Measurements from ENCODE around the gene PCBP3. TPM values are rescaled to one million over a fixed set of nuclear protein-coding genes. Genes with fewer than 3 reads are reported as not detected.
"Not testable (repeated sequence)": the region's sequence is repeated elsewhere in the genome, so short reads cannot be mapped to it uniquely, and the experiment has no call there.

Gene PCBP3
- total RNA-seq, 1 donor from 2014 or later = 2.5 TPM

DNA sequence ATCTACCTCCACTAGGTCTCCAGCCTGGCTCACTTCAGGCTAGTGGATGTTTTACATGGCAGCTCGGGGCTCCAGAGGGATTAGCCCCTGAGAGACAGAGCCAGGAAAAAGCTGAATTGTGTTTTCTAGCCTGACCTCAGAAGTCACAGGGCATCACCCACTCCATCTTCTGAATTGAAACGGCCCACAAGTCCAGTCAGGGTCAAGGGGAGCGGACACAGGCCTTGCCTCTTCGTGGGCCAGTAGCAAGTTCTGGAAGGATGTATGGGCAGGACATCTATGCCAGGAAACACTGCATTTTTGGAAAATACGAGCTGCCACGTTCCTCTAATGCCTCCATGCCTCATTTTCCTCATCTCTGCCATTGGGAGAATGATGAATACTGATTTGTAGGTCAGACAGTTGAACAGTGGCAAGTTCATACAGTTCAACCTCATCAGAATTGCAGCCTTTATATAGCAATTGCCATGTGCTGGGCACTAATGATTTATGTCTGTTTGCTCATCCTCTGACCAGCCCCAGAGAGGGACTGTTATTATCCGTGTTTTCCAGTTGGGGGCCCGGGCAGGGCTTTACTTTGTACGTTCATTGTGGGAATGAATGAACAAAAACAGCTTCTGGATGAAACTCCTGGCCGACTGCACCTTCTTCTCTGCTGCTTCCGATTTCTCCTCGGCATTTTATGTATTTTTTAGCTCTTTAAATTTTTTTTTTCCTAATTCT lies 23.2 kb upstream of the PCBP3 start:
- Mint-ChIP-seq H3K36me3 (ENCODE audit: low read depth, unreplicated experiment) (peaks cover 4% of the 10 kb centered on the region), H3K4me1 (ENCODE audit: unreplicated experiment) (no peaks in the 10 kb centered on the region), H3K4me3 (ENCODE audit: unreplicated experiment) (no peak overlapping the region), H3K9me3 (ENCODE audit: unreplicated experiment) (no peaks in the 10 kb centered on the region), H3K27me3 (ENCODE audit: unreplicated experiment) (no peaks in the 10 kb centered on the region), H3K27ac (ENCODE audit: unreplicated experiment) (no peak overlapping the region)
- TF ChIP-seq, protein P1, sequence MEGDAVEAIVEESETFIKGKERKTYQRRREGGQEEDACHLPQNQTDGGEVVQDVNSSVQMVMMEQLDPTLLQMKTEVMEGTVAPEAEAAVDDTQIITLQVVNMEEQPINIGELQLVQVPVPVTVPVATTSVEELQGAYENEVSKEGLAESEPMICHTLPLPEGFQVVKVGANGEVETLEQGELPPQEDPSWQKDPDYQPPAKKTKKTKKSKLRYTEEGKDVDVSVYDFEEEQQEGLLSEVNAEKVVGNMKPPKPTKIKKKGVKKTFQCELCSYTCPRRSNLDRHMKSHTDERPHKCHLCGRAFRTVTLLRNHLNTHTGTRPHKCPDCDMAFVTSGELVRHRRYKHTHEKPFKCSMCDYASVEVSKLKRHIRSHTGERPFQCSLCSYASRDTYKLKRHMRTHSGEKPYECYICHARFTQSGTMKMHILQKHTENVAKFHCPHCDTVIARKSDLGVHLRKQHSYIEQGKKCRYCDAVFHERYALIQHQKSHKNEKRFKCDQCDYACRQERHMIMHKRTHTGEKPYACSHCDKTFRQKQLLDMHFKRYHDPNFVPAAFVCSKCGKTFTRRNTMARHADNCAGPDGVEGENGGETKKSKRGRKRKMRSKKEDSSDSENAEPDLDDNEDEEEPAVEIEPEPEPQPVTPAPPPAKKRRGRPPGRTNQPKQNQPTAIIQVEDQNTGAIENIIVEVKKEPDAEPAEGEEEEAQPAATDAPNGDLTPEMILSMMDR (IDR thresholded peaks at IDR 0.05; ENCODE audit: unreplicated experiment) = no peak
- DNase-seq (ENCODE audit: low spot score) = no peak

DNA sequence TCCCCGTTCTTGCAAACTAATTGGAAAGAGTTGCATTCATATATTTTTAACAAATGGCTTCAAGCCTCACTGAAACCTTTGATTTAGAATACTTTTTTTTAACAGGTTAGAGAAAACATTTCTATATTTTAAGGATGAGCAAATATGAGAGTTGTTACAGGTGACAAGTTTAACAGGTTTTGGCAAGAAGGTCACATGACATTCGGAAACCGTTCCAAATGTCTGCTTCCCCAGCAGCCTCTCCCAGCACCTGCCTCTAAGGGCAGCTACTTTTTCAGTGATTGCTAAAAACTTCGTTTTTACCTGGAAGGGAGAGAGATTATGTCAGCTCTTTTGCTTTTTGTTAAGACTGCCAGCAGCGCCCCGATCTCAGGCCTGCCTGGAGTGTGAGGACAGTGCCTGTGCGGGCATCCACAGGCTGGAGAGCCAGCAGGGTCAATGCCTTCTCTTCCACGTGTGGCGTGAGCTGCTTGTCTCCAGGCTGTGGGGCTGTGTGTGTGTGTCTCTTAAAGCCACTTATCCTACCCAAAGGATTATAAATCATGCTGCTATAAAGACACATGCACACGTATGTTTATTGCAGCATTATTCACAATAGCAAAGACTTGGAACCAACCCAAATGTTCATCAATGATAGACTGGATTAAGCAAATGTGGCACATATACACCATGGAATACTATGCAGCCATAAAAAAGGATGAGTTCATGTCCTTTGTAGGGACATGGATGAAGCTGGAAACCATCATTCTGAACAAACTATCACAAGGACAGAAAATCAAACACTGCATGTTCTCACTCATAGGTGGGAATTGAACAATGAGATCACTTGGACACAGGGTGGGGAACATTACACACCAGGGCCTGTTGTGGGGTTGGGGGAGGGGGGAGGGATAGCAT lies 21.8 kb upstream of the PCBP3 start:
- not testable (repeated sequence) for H3K27ac Mint-ChIP-seq (ENCODE audit: unreplicated experiment); H3K9me3 Mint-ChIP-seq (ENCODE audit: unreplicated experiment); H3K4me1 Mint-ChIP-seq (ENCODE audit: unreplicated experiment); H3K4me3 Mint-ChIP-seq (ENCODE audit: unreplicated experiment); H3K27me3 Mint-ChIP-seq (ENCODE audit: unreplicated experiment); DNase-seq (ENCODE audit: low spot score); H3K36me3 Mint-ChIP-seq (ENCODE audit: low read depth, unreplicated experiment)

DNA sequence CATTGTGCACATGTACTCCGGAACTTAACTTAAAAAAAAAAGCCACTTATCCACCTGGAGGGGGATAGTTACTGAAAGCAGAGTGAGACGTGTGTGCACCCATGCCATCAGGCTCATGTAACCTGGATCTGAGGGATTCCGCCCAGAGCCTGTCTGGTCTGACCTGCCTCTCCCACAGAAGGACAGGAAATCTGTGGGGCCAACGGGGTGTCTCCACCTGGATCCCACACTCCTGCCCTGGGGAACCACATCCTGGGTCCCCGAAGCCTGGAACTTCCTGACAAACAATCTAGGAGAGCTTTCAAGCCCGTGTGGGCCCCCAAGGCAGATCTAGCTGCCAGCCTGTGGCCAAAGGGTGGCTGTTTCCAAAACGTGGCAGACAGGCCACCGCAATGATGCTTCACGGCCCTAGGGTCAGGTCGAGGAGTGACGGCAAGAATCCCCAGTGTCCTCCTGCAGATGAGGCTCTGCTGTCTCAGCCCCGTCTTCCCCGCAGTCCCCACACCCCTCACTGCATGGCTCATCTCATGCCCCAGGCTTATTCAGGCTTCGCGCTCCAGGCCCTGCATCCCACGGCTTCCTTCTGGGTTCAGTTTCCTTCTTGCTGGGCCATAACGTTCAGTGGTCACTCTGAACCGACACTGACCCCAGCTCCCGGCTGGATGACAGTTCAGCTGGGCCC lies 21.0 kb upstream of the PCBP3 start:
- H3K4me1 Mint-ChIP-seq (ENCODE audit: unreplicated experiment) = no peaks in the 10 kb centered on the region
- H3K36me3 Mint-ChIP-seq (ENCODE audit: low read depth, unreplicated experiment) = peaks cover 4% of the 10 kb centered on the region
- no peak overlapping the region for H3K4me3 Mint-ChIP-seq (ENCODE audit: unreplicated experiment)
- no peaks in the 10 kb centered on the region for H3K9me3 Mint-ChIP-seq (ENCODE audit: unreplicated experiment)
- no peak for DNase-seq (ENCODE audit: low spot score)
- H3K27ac Mint-ChIP-seq (ENCODE audit: unreplicated experiment) = no peak overlapping the region
- TF ChIP-seq, protein P1 (IDR thresholded peaks at IDR 0.05; ENCODE audit: unreplicated experiment) = no peak
- H3K27me3 Mint-ChIP-seq (ENCODE audit: unreplicated experiment) = no peaks in the 10 kb centered on the region

DNA sequence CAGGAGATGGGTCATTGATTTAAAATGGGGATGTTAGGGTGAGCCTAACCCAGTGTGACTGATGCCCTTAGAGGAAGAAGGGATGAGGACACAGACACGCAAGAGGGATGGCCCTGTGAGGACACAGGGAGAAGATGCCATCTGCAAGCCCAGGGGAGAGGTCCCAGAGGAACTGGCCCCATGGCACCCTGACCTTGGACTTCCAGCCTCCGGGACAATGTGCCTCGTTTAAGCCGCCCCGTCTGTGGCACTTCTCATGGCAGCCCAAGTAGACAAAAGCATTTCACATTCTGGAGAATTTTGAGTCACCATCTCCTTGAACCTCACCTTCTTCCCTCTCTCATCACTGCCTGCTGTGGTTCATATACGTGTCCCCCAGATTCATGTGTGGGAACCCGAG lies 20.1 kb upstream of the PCBP3 start:
- Mint-ChIP-seq H3K27me3 (ENCODE audit: unreplicated experiment) (no peaks in the 10 kb centered on the region), H3K4me1 (ENCODE audit: unreplicated experiment) (no peaks in the 10 kb centered on the region), H3K9me3 (ENCODE audit: unreplicated experiment) (no peaks in the 10 kb centered on the region), H3K4me3 (ENCODE audit: unreplicated experiment) (no peak overlapping the region), H3K27ac (ENCODE audit: unreplicated experiment) (no peak overlapping the region), H3K36me3 (ENCODE audit: low read depth, unreplicated experiment) (peaks cover 4% of the 10 kb centered on the region)
- TF ChIP-seq, protein P1 (IDR thresholded peaks at IDR 0.05; ENCODE audit: unreplicated experiment) = no peak
- no peak for DNase-seq (ENCODE audit: low spot score)

DNA sequence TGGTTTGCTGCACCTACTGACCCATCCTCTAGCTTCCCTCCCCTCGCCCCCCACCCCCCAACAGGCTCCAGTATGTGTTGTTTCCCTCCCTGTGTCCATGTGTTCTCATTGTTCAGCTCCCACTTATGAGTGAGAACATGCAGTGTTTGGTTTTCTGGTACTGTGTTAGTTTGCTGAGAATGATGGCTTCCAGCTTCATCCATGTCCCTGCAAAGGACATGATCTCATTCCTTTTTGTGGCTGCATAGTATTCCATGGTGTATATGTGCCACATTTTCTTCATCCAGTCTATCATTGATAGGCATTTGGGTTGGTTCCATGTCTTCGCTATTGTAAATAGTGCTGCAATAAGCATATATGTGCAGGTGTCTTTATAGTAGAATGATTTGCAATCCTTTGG lies 17.4 kb upstream of the PCBP3 start:
- H3K27ac Mint-ChIP-seq (ENCODE audit: unreplicated experiment); H3K27me3 Mint-ChIP-seq (ENCODE audit: unreplicated experiment); H3K4me3 Mint-ChIP-seq (ENCODE audit: unreplicated experiment): not testable (repeated sequence)

More for the DNA sequence above, 17.4 kb upstream of the PCBP3 start:
- H3K9me3 Mint-ChIP-seq (ENCODE audit: unreplicated experiment); H3K36me3 Mint-ChIP-seq (ENCODE audit: low read depth, unreplicated experiment); DNase-seq (ENCODE audit: low spot score); H3K4me1 Mint-ChIP-seq (ENCODE audit: unreplicated experiment): not testable (repeated sequence)
